ENCODE data around the gene SLC16A8. TPM values are rescaled to one million over a fixed set of nuclear protein-coding genes. Genes with fewer than 3 reads are reported as not detected.

SLC16A8 gene
- polyA plus RNA-seq, 1 donor (not counting 4 experiments of a cell fraction or from before 2014, with no cell fraction given): not detected

- H3K27ac ChIP-seq (ENCODE audit: control insufficient read depth, insufficient read depth, low read length): no peak overlapping the region
- dilution Hi-C loops (cut with MboI; ENCODE audit: extremely low pct_ligation_motif_present, low sequenced_read_pairs): no loop called here
- no peak overlapping the region for H3K9ac ChIP-seq (ENCODE audit: control insufficient read depth, extremely low read depth, insufficient read depth, low read length)
- H3K36me3 ChIP-seq (ENCODE audit: control insufficient read depth in 2 of 2, extremely low read depth in 1 of 2, insufficient read depth in 2 of 2, low read length in 2 of 2): no peaks in the 10 kb centered on the region
- FAIRE-seq (no peak), DNase-seq (ENCODE audit: low read depth, low spot score) (no peak)
- no peak overlapping the region for H3K4me3 ChIP-seq (ENCODE audit: control insufficient read depth in 2 of 3, extremely low read depth in 1 of 3, insufficient read depth in 2 of 3, low read depth in 1 of 3, low read length in 3 of 3)
- TF ChIP-seq EZH2 (IDR thresholded peaks at IDR 0.05; ENCODE audit: low read length) (no peak), CTCF (optimal IDR thresholded peaks at IDR 0.05 in 1 of 3, IDR thresholded peaks at IDR 0.05 in 1 of 3, conservative IDR thresholded peaks at IDR 0.05 in 1 of 3; ENCODE audit: extremely low read depth in 1 of 3, insufficient read depth in 2 of 3, low read length in 3 of 3) (no peak)
- no peaks in the 10 kb centered on the region for H3K9me1 ChIP-seq (ENCODE audit: control insufficient read depth, extremely low read depth, insufficient read depth, low read length)
- no peak overlapping the region for H2AFZ ChIP-seq (ENCODE audit: control insufficient read depth, low read length)
- H3K4me1 ChIP-seq (ENCODE audit: control insufficient read depth, extremely low read depth, insufficient read depth, low read length): peaks cover 3% of the 10 kb centered on the region
- no peaks in the 10 kb centered on the region for H3K9me3 ChIP-seq (ENCODE audit: control insufficient read depth, low read depth, low read length)
- no peaks in the 10 kb centered on the region for H3K79me2 ChIP-seq (ENCODE audit: control insufficient read depth, insufficient read depth, low read length)
- H4K20me1 ChIP-seq (ENCODE audit: control insufficient read depth, extremely low read depth, insufficient read depth, low read length): no peaks in the 10 kb centered on the region
- no peak overlapping the region for H3K4me2 ChIP-seq (ENCODE audit: control insufficient read depth, extremely low read depth, insufficient read depth, low read depth, low read length)
- peaks cover 20% of the 10 kb centered on the region for H3K27me3 ChIP-seq (ENCODE audit: control insufficient read depth, extremely low read depth, insufficient read depth, low read length)
Measured at GRCh38 chr22:38086001-38086845, 2.2 kb upstream of the SLC16A8 start.

- H3K9me3 ChIP-seq (ENCODE audit: control insufficient read depth, low read depth, low read length): no peaks in the 10 kb centered on the region
- TF ChIP-seq CTCF (optimal IDR thresholded peaks at IDR 0.05 in 1 of 3, IDR thresholded peaks at IDR 0.05 in 1 of 3, conservative IDR thresholded peaks at IDR 0.05 in 1 of 3; ENCODE audit: extremely low read depth in 1 of 3, insufficient read depth in 2 of 3, low read length in 3 of 3): no peak
- no peak for TF ChIP-seq EZH2 (IDR thresholded peaks at IDR 0.05; ENCODE audit: low read length)
- no peak for FAIRE-seq
Measured at GRCh38 chr22:38085501-38085900, 1.5 kb upstream of the SLC16A8 start.

More at GRCh38 chr22:38085501-38085900, 1.5 kb upstream of the SLC16A8 start:
- Histone ChIP-seq H3K4me3 (ENCODE audit: control insufficient read depth in 2 of 3, extremely low read depth in 1 of 3, insufficient read depth in 2 of 3, low read depth in 1 of 3, low read length in 3 of 3) (no peak overlapping the region), H3K9ac (ENCODE audit: control insufficient read depth, extremely low read depth, insufficient read depth, low read length) (no peak overlapping the region), H3K36me3 (ENCODE audit: control insufficient read depth in 2 of 2, extremely low read depth in 1 of 2, insufficient read depth in 2 of 2, low read length in 2 of 2) (no peaks in the 10 kb centered on the region), H3K4me2 (ENCODE audit: control insufficient read depth, extremely low read depth, insufficient read depth, low read depth, low read length) (no peak overlapping the region), H3K9me1 (ENCODE audit: control insufficient read depth, extremely low read depth, insufficient read depth, low read length) (no peaks in the 10 kb centered on the region), H4K20me1 (ENCODE audit: control insufficient read depth, extremely low read depth, insufficient read depth, low read length) (no peaks in the 10 kb centered on the region), H2AFZ (ENCODE audit: control insufficient read depth, low read length) (no peak overlapping the region), H3K27me3 (ENCODE audit: control insufficient read depth, extremely low read depth, insufficient read depth, low read length) (peaks cover 27% of the 10 kb centered on the region), H3K27ac (ENCODE audit: control insufficient read depth, insufficient read depth, low read length) (no peak overlapping the region), H3K4me1 (ENCODE audit: control insufficient read depth, extremely low read depth, insufficient read depth, low read length) (peaks cover 3% of the 10 kb centered on the region), H3K79me2 (ENCODE audit: control insufficient read depth, insufficient read depth, low read length) (no peaks in the 10 kb centered on the region)
- no peak for DNase-seq (ENCODE audit: low read depth, low spot score)
- dilution Hi-C loops (cut with MboI; ENCODE audit: extremely low pct_ligation_motif_present, low sequenced_read_pairs): no loop called here

Measured in keratinocyte (primary cell).